Activated CD4-positive, alpha-beta T cell treated with anti-CD3 and anti-CD28 coated beads, Interleukin-2, amount 50 U/mL, for 4 hours (primary cell): Measurements from ENCODE around the gene GNG12.

Experiments used
- DNase-seq, 2 experiments: peaks; one replicate each; pipeline ENCODE4 v3.0.0-alpha.2; 2020

Gene GNG12

DNA sequence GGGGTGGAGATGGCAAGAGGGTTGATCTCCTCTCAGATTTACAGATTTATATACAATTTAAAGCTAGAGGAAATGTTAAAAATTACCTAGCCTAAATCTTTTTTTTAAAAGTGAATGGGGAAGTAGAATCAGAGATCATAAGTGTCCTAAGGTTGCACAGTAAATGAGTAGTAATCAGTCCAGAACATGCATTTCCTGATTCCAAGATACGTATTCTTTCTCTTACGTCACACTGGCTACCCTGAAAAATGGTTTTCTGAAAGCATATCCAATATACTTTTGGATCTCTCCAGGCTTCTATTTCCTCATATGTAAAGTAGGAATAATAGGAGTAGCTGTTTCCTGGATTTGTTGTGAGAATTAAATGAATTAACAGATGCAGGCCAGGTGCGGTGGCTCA, 136.6 kb downstream of the GNG12 start:
- no peak for DNase-seq

DNA sequence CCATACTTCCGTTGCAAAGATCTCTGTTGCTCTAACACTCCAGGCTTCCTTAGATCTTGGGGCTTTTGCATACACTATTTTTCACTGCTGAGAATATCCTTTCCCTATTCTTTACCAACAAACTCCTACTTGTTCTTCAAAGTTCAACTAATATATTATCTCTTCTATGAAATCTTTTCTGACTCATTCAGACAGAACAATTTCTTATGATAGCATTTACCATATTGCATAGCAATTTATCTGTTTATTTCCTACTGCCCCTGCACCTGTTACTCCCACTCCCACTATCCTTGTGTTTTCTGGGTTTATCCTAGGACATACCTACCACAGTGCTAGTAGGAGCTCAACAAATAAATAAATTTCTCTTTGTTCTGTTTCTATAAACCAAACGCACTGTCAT, 137.3 kb downstream of the GNG12 start:
- no peak for DNase-seq

DNA sequence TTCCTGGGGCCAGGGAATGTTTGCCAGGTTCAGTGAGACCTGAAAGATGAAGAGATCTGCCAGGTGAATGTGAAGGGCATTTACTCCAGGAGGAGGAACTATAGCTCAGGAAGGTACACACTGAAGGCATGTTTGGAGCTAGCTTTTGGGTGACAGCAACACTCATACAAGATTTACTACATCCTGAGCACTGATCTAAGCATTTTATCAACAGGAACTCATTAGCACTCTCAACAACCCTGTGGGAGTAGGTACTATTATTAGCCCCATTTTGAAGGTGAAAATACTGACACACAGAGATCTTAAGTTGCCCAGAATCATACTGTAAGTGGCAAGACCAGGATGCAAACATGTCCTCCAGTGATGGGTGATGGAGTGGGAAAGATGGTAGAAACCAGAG, 141.6 kb downstream of the GNG12 start:
- no peak for DNase-seq

DNA sequence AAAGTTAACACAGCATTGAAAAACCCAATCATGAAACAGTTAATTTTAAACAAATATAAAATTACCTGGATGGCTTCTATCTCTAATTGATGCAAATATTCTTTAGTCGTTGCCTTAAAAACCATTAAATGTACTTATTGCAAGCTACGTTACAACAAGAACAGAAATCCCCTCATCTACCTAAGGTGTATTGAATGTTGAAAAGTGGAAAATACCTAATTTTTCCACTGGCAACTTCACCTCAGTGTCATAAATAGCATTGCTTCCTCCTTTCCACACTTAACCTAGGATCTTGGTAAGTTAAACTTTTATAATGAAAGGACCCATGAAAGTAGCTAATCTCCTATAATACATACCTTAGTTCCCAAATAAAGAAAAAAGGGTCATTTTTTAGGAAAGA, 142.9 kb downstream of the GNG12 start:
- no peak for DNase-seq

DNA sequence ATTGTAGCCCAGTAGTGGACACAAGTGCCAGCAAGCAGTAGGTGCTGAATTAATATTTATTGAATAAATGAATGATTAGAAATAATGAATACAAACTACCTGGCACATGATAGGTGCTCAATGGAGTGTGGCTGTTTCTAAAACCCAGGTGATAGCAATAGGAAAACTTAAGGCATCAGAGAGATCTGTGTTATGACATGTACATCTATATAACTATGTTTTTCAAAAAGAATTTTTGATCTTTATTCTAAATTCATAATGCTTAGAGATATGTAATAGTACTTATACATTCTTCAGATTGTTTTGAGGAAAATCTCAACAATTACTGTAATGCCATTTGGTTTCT, 143.3 kb downstream of the GNG12 start:
- DNase-seq: no peak

DNA sequence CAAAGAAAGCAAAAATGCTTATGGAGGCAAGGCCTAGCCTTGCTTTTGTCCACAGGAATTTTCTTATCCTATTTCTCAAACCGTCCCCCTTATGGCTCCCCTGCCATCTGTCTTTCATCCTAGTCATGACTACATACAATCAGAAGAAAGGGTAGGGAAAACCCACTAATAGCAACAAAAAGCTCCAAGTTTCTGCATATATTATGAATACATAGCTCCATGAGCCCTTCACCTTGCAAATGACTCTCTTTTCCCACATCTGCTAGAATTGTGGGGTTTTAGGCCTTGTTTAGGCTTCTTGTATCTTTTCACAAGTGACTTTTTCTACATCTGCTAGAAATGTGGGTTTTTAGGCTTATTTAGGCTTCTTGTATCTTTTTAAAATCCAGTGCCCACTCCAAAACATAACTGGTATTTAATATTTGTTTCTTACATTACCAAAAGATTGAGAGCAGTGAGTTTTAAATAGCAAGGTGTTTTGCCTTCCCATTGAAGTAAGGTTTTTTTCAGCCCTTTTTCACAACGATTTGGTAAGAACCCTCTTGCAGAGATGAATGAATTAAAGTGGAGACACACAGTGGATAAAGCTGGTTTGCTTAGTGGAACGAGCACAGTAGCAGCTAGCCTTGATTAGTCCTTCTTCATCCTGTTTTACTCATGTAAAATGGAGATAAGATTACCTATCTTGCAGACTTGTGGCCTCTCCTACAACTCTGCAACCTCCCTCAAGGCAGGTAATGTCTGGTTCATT, 143.8 kb downstream of the GNG12 start:
- no peak for DNase-seq

DNA sequence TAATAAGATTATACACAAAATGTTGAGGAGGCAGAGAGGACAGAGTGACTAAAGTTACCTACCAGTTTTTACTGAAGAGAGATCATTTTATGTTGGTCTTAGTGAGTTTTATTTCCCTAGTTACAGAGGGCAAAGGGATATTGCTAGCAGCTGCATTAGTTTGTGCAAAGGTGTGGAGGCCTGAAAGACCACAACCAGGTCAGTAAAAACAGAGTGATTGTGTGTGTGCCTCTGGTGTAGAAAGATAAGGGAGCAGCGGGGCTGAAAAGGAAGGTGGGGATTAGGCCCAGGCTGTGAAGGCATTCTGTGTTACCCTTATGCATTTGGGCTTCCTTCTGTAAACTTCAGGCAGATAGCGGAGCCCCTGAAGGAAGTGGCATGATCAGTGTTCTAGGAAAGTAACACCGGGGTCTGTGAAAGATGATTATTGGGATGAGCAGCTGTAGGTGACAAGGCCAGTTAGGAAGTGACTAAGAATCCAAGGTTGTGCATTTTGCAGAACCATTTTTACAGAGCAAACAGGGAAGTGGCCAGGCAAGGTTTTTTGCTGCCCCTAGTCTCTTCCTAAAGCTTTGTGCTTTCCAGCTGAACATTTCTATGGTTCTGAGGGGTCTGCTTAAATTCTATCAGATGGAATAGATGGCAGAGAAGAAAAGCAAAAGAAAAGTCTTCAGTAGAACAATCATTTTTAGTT, 144.6 kb downstream of the GNG12 start:
- DNase-seq: no peak

DNA sequence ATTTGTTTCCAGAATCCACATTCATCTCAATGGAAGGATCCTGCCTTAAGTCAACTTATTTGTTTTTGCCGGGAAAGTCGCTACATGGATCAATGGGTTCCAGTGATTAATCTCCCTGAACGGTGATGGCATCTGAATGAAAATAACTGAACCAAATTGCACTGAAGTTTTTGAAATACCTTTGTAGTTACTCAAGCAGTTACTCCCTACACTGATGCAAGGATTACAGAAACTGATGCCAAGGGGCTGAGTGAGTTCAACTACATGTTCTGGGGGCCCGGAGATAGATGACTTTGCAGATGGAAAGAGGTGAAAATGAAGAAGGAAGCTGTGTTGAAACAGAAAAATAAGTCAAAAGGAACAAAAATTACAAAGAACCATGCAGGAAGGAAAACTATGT, 145.6 kb downstream of the GNG12 start:
- no peak for DNase-seq

DNA sequence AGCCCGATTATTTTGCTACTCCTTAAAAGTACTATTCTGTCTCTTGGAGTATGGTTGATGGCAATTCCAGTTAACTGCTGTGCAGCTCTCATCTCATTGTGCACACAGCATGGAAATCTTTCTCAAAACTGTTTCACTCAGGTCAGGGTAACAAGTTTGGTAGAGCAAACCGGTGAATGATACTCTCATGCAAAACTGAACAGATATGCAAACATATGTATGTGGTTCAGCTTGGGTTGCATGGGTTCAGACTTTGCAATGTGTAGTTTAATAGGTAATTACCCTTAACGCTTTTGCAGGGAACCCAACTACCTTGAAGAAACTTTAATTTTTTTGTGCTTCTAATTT, 146.1 kb downstream of the GNG12 start:
- DNase-seq: no peak

DNA sequence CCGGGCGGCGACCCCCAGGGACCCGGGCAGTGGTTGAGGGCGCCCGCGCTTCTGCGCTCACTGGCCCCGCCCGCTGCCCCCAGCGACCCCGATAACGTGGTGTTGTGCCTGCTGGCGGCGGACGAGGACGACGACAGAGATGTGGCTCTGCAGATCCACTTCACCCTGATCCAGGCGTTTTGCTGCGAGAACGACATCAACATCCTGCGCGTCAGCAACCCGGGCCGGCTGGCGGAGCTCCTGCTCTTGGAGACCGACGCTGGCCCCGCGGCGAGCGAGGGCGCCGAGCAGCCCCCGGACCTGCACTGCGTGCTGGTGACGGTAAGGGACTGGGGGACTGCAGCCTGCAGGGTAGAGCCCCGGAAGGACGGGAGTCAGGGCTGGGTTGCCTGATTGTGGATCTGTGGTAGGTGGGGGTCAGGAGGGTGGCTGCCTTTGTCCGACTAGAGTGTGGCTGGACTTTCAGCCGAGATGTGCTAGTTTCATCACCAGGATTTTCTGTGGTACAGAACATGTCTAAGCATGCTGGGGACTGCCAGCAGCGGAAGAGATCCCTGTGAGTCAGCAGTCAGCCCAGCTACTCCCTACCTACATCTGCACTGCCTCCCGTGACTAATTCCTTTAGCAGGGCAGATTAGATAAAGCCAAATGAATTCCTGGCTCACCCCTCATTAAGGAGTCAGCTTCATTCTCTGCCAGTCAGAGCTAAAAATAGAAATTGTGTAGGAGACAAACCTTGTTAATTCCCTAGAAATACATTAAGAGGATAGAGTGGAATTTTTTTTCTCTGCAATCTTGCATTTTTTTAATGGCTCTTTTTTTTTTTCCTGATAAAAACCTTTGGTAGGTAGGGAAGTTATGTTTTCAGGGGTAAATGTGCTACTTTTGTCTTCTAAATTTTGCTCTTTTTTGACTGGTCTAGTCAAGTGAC, 146.7 kb downstream of the GNG12 start:
- peak; percentile 29 to 43 for DNase-seq

DNA sequence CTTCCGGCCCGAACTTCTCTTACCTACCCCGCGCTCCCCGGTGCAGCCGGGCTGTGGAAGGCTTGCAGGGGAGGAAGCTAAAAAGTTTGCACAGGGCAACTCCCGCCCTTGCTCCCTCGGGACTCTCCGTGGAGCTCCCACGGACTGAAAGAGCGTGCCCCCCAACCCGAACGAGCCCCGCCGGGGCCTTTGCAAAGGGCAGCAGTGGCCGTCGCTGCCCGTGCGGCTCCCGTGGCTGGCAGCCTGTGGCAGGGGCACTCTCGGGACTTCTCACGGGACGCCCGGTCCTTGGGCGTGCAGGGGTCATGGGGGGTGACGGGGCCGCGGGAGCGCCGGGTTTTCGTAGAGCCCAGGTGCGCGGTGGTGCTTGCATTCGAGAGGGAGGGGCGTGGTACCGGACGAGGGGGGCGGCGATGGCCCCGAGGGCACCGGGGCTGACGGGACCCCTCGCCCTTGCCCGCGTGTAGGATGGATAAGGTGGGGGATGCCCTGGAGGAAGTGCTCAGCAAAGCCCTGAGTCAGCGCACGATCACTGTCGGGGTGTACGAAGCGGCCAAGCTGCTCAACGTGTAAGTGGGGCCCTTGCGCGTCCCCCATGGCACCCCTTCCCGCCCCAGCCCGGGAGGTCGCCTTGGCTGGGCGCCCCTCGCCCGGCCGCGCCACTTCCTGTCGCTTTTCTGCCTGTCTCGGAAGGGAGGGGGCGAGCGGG, 147.6 kb downstream of the GNG12 start:
- DNase-seq: peak; percentile 45

DNA sequence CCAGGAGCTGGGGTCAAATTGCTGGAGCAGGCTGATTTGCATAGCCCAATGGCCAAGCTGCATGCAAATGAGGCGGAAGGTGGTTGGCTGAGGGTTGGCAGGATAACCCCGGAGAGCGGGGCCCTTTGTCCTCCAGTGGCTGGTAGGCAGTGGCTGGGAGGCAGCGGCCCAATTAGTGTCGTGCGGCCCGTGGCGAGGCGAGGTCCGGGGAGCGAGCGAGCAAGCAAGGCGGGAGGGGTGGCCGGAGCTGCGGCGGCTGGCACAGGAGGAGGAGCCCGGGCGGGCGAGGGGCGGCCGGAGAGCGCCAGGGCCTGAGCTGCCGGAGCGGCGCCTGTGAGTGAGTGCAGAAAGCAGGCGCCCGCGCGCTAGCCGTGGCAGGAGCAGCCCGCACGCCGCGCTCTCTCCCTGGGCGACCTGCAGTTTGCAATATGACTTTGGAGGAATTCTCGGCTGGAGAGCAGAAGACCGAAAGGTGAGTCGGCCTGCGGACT, 148.2 kb downstream of the GNG12 start, which contains the start of gene GADD45A:
Gene GADD45A (plus strand): TSS at position 135 of the 491 bp plus-strand sequence. CDS start 294 bp downstream, at position 429.
- peak; percentile 87 to 89 for DNase-seq

DNA sequence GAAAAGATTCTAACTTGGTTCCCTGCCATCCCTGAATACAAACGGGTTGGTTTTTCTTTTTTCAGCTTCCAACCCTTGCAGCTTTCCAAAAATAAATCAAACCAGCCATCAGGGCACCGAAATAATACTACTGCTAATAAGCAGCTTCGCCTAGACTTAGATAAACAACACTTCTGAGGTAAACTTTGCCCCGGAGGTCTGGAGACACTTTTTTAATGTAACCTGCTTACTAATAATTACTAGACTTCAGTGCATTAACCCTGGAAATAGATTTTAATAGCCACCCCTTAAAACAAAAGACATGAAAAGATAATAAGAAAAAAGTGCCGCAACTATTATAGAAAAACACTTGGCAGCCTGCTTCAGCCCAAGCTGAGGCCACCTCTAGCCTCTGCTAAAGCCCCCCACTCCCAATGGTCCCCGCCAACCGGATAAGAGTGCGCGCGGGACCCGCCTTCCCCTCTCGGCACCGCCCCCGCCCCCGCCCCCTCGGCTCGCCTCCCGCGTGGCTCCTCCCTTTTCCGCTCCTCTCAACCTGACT, 148.7 kb downstream of the GNG12 start:
- no peak for DNase-seq

DNA sequence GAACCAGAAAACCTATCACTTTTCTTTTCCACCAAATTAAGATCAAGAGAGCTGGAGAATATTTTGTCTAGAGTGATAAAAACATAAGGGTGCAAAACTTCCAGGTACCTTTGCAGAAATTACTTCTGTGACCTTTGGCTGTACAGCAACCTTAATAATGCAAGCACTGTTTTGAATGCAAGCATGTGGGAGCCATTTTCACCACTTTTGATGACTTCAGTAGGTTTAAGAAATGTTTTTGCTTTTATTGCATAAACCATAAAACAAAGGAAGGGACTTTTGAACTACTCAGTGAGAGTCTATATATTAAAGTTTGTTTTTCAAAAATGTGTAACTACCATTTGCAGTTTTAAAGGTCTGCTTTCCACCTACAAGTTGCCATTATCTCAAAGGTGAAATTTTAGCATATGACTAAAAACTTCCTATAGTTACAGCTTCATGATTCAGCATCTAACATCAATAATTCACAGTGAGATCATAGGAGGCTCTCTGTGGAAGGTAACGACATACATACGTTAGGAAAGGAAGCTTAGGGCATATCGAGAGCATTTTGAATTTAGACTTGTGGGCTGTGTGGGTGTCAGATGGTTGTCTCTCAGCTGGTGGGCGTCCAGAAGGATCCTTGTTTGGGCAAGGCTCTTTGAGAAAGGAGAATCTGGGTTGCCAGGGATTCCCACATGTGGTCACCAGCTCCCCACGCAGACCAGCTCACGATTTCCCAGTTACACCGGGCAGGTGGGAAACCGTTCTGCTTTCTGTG, 149.3 kb downstream of the GNG12 start:
- peak; percentile 29 to 42 for DNase-seq

DNA sequence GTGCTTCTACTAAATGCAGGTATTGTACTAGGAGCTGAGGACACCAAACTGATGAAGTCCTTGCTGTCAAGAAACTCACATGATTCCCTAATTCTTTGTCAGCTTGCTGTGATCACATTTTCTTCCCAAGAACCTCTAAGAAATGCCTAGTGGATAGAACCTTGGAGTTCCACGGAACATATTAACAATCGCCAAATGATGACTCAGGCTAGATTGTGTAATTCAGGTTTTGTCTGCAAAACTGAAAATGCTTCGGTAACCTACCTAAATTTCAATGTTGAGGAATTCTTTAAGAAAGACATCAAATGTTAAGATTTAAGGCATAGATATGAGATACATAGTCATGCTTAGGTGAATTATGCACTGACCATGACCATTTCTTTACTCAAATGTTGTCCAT, 150.0 kb downstream of the GNG12 start:
- no peak for DNase-seq

DNA sequence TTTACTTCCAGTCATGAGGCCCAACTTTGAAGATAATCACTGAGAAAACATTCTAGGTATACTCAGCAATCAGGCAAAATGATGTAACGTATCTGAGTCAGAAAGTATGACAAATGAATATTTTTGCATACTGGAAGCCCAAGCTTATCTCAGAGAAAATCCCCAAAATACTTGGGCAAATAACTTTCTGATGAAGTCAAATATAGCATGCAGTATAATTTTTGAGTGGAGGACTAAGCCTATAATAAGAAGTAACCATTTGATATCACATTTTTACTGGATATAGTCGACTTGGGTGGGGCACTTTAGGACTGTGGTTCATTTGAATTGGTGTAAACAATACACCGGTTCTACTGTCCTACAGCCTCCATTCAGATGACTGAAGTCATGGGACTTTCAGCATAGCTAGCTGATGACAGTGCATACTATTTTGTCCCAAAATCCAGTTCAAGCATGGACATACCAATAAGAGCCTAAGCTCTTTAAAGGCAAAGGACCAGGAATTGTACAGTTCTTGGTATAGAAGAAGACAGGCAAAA, 150.5 kb downstream of the GNG12 start:
- no peak for DNase-seq

DNA sequence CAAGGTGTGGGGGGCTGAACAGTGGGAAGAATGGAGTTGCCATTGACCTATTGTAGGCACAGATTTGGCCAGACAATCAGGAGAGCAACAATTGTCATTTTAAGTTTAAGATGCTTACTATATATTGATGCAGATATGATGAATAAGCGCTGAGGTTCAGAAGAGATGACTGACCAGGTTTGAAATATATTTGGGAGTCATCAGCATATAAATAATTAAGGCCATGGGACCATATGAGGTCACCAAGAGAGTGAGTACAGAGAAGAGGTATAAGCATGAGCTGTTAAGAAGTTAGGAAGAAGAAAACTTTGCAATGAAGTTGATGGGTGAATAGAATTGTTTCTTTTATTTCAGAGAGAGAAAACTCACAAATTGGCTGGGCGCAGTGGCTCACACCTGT, 152.8 kb downstream of the GNG12 start:
- no peak for DNase-seq

DNA sequence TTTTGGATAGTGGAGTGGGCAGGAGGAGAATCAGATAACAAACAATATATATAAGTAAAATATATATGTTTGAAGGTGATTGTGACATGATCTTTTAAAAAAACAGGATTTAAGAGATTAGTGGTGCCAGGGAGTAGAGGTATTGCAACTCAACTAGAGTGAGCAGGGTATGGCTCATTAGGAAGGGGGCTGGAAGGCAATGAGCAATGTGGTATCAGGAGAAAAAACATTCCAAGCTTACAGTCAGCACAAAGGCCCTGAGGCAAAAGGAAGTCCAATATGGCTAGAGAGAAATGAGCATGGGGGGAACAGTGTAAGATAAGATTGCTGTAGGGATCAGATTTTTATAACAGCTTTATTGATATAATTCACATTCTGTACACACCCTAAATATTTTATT, 153.6 kb downstream of the GNG12 start:
- DNase-seq: no peak

DNA sequence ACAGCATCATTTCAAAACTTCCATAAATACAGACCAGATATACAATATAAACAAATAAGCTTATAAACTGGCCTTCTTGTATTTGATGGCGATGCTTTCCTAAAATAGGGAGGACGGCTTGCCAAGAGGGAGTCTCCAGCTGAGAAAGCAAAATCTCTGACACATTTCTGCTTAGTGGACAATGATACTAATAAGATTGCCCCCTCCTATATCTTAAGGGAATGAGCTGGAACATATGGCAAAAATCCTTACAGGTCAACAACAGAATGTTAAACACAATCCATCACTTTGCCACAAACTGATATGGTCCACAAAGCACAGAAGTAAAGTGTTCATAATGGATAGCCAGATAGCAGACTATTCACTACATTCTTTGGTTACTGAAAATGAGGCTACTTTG, 155.3 kb downstream of the GNG12 start:
- DNase-seq: no peak

DNA sequence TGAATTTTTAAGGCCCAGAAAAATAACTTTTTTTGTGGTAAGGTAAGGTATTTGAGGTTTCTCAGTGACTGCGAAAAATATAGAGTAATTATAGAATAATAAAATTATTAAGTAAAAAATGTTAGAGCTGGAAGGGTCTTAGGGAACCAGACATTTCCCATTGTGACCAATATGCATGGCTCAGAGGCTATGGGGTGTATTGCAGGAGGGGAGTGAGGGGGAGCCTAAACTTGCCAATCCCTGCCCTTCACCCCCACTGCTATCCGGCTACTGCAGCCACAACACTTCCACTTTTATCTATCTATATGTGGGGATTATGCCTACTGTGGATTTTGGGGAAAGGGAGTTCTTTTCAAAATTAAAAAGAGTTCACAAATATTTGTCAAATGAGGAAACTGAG, 155.9 kb downstream of the GNG12 start:
- DNase-seq: no peak

DNA sequence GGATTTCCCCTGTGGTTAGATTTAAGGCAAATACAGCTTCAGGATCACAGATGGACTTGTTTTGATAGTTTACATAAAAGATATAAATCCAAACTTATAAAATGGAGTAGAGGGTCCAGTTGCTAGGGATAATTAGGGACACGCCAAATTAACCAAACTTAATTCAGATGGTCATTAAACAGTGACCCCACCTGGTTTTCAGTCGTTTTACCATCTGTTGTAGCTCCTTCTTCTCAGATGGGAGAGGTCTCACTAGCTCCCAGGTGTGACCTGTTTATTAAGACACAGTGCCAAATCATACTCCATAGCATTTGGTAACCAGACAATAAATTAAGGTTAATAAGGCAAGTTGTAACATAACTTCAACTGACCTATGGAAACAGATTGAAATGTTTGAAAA, 156.3 kb downstream of the GNG12 start:
- no peak for DNase-seq
